HG03159 (cell line): Measurements from ENCODE around the gene PFDN1.

Experiments used
- ATAC-seq: cut with Tn5 transposase; IDR thresholded peaks from one replicate; pipeline ENCODE4 v1.9.1; 2021; ENCODE audit warnings: mild to moderate bottlenecking, moderate library complexity; ENCODE audit not compliant: unreplicated experiment

The PFDN1 gene

DNA sequence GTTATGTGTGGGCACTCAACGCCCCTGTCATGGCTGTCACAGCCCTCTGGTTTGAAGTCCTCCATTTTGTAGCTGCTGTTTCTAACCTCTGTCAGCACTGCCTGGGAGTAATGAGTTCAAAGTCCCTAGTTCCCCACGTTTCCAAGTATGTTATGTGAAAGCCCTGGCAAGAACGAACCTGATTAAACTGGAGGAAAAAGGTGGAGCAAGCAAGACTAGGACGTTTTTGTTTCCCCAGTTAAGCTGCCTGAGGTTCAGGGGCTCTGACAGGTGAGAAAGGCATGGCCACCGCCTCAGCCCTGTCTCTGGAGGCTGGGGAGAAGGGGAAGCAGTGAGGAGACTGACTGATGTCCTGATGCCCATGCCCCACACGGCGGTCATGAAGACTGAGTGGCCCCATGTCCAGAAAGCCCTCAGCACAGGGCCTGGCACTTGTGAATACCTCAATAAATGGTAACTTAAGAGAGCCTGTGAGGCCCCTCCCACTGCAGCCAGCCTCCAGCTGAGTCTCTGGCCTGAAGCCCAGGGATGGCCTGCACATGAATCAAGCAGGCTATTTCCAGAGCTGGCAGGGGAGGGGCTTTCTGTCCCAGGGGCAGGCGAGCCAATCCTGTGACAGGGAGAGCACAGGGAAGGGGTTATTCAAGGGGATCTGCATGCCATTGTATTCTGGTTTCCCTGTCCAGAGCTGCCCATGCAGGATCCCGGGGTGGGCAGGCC is 61.8 kb downstream of the PFDN1 start:
- no peak for ATAC-seq

- ATAC-seq: peak; percentile 70
Measured at GRCh38 chr5:140239939-140240700, 62.8 kb downstream of the PFDN1 start.

GRCh38 chr5:140239461-140239860 is 63.4 kb downstream of the PFDN1 start:
- ATAC-seq: peak; percentile 2

DNA sequence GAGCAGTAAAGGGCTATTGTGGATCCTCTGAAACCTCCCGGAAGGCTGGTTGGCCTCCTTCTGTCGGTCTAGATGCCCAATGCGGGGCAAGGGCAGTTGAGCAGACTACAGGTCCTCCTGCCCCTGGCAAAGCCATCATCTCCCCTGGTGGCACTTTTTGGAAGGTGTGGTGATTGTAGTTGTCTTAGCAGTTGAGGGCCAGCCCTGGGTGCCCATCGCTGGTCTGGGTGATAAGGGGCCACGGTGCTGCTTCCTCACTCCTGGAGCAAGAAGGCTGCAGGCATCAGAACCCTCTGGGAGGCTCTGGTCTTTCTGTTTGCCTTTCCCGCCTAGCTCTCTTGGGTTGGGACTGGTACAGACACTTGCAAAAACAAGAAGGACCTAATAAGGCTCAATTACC is 64.1 kb downstream of the PFDN1 start:
- ATAC-seq: no peak

GRCh38 chr5:140236891-140237598 is 65.9 kb downstream of the PFDN1 start:
- no peak for ATAC-seq

DNA sequence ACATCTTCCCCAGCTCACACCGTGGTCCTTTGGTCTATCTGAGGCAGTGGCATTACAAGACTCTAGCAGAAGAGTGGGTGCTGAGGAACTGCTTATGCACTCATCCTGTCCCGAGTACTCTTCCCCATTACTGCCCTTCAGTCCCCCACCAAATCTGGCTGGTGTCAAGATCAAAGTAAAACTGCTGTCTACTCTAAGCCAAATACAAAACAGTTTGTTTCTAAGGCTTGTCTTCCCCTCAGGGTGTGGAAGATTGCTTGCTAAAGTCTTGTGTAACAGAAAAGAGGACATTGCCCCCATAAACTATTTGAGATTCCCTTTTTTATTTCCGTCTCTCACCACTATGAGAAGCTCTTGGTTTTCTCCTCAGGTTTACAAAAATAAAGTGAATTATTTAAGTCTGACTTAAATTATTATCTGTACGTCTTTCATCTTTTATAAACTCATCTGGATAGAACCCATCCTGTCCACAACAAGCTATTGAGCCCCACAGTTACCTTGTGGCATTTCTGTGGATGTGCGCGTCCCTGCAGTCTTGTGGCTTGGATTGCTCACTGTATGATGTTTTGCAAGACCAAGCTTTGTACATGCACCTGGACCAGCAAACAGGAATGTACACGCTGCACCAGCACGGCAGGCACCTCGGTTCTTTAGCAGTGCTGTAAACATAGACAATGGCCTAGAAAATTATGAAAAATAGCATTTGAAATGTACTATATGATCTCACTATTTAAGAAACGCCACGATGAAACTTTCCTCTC is 66.9 kb downstream of the PFDN1 start:
- no peak for ATAC-seq

- no peak for ATAC-seq
Measured at GRCh38 chr5:140234377-140234989, 68.4 kb downstream of the PFDN1 start.

DNA sequence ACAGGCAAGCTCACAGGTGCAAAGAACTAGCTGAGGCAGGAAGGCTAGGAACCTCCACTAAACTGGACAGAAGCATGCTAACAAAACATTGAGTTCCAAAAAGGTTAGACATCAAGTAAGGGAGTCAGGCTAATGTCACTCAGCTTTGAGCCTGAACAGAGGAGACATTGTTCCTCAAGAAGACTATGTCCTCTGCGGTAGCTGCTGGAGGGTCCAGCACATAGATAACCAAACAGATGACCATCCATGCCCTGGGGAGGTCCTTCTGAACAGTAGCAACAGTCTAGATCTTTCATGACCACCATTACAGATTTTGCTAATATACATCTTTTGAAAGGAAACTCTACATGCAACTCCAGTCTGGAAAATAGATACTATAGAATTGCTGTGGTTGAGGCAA is 70.2 kb downstream of the PFDN1 start:
- ATAC-seq: no peak

DNA sequence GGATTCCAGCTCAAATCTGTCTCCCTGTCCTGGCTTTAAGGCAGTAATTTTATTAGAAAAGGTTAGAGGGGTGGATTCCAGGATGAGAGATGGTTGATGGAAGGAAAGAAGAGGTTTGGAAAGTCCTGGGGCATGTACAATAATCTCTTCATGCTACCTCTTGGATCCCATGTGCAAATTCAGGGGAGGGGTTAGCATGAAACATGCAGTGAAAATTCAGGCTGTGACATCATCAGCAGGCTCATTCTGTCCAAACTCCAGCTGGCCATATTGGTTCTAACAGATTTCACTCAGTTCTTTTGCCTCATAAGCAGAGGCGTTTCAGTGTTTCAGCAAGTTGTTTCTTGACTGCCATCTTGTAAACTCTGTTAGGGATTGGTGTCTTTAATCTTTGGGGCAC is 72.5 kb downstream of the PFDN1 start:
- ATAC-seq: no peak

GRCh38 chr5:140228364-140228837 is 74.5 kb downstream of the PFDN1 start:
- no peak for ATAC-seq

DNA sequence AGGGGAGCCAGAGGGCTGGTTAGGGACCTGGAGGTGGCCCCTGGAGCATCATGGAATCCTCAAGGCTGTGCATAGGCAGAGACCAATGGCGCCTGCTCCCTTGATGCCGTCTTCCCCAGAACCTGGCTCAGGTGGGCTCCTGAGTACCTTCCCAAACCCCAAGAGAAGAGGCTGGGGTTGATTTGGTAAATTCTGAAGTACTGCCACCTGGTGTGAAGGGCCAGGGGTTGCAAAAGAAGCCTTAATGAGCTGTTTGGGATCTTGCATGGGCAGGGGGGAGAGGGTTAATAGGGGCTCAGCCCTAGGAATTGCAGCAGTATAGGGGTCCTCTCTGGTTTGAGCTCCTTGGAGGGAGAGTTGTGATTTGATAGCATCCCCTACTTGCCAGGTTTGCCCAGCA is 75.9 kb downstream of the PFDN1 start:
- no peak for ATAC-seq

DNA sequence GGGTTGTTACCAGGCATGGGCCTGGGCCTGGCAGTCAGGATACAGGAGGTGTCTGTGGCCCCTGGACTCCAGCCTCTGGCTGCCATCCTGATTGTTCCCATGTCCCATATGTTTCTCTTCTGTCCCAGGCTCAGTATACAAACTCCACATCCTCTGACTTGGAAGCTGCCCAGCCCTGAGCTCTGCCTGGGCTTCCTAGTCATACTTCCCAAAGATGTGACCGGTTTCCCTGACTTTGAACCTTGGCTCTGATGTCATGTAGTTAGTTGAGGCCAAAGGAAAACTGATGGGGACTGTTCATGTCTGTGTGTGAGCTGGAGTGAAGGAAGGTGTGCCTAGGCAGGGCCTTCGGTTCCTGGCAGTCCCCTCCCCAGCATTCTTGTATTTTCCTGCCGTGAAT is 77.5 kb downstream of the PFDN1 start:
- ATAC-seq: no peak

DNA sequence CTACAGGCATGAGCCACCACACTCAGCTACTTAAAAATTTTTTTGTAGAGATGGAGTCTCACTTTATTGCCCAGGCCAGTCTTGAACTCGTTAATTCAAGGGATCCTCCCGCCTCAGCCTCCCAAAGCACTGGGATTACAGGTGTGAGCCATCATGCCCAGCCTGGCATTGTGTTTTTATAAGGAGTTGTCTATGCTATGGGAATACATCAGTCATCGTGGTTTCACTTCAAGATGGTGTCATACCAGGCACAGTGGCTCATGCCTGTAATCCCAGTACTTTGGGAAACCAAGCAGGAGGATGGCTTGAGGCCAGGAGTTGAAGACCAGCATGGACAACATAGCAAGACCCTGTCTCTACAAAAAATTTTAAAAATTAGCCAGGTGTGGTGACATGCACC is 78.2 kb downstream of the PFDN1 start:
- no peak for ATAC-seq

- no peak for ATAC-seq
Measured at GRCh38 chr5:140223567-140223966, 79.3 kb downstream of the PFDN1 start.

GRCh38 chr5:140222416-140222815 is 80.5 kb downstream of the PFDN1 start:
- ATAC-seq: no peak

- ATAC-seq: no peak
Measured at GRCh38 chr5:140221697-140222223, 81.1 kb downstream of the PFDN1 start.

GRCh38 chr5:140220698-140221064 is 82.2 kb downstream of the PFDN1 start:
- no peak for ATAC-seq

DNA sequence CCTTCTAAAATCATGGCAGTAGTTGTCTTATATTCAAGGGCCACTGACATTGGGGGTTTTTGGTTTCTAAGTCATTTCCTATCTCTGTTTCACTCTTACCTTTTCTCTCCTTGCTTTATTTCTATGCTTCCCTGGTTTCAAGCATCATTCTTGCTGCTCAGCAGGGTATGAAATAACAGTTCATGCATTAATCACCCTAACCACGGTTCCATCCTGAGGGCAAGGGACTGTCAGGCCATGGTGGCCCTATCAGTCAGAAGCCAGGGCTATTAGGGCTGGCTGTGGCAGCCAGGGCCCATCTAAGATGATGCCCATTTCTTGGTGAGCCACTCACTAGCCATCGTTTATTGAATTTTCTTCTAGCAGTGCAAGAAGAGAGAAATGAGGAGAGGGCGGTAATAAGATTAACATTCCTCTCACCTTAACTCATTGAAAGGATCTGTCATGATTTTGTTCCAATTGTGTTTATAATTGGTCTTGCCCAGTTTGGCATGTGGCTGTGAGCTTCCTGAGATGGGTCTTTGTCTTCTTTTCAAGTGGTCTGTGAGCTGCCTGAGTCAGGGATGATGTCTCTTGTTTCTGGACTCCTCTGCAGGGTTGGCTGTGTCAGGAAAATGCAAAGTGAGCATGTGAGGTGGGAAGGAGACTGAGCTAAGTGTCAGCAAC is 82.7 kb downstream of the PFDN1 start:
- no peak for ATAC-seq

DNA sequence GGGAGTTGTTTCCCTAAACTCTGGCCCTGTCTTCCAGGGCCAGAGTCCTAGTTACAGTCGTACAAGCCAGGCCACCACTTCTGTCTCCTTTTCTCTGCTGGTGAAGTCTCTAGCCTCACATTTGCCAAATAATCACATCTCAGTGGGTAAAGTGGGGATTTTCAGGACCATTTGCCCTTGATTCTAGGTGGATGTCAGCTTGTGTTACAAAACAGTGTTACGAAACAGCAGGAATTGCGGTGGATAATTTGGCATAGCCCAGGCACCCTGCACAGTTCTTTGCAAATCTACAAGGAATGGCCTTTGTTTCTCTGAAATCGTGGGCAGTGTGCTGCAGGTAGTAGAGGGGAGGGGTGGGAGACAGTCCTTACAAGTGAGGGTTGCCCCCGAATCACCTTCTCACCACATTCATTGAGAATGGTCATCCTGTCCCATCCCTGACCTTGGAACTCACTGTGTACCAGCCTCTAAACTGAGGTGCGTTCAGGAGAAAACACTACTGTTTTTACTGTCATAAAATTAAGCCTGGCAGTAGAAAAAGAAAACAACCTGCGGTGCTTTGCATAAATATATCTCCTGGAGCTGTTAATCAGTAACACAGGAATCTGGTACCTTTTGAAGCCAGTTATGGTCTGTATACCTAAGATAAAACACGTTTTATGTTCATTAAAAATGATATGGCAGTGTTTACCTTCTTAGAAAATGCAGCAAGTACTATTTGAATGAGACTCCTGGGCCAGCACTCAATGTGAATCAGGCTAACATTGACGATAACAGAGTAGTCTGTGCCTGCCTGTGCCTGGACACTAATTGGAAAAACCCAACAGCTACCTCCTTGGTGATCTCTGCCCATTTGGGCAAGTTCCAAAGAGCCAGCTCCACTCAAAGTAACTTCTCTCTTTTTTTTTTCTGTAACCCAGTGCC is 83.6 kb downstream of the PFDN1 start:
- ATAC-seq: no peak
